T follicular helper cell (primary cell): ENCODE results near the gene PNMA3.
A peak's percentile ranks its signal among the peaks of the same experiment; 100 is the strongest.
"Not testable (repeated sequence)": the region's sequence is repeated elsewhere in the genome, so short reads cannot be mapped to it uniquely, and the experiment has no call there.

Source experiments
- DNase-seq: peaks from one replicate; pipeline ENCODE4 v3.0.0-alpha.2; 2020; ENCODE audit warnings: low read depth
- total RNA-seq, 2 experiments: gene quantifications; one replicate each; lab custom pipeline; 2026; lab: John Stamatoyannopoulos, UW

PNMA3 gene
- total RNA-seq, result 3.2 to 11.1 reads per million in 2 experiments

- DNase-seq, result no peak
Observed at GRCh38 chrX:153055871-153056749, at the start of gene PNMA3. Gene PNMA3, plus strand, starts transcription at chrX:153056470. Its CDS starts 586 bp downstream, at chrX:153057056.

- not testable (repeated sequence) for DNase-seq
Observed at GRCh38 chrX:153017174-153017573, 39.1 kb upstream of the PNMA3 start.

- no peak for DNase-seq
Observed at GRCh38 chrX:153019166-153019565, 37.1 kb upstream of the PNMA3 start.

GRCh38 chrX:153026501-153026900, 29.8 kb upstream of the PNMA3 start:
- DNase-seq, result not testable (repeated sequence)

- peak; percentile 19 for DNase-seq
Observed at GRCh38 chrX:153028487-153028886, 27.8 kb upstream of the PNMA3 start.

GRCh38 chrX:153029162-153029561, 27.1 kb upstream of the PNMA3 start:
- no peak for DNase-seq

GRCh38 chrX:153029875-153030274, 26.4 kb upstream of the PNMA3 start:
- DNase-seq, result no peak

- DNase-seq, result no peak
Observed at GRCh38 chrX:153030801-153031200, 25.5 kb upstream of the PNMA3 start.

- peak; percentile 35 for DNase-seq
Observed at GRCh38 chrX:153032397-153033118, 23.7 kb upstream of the PNMA3 start.

GRCh38 chrX:153049093-153049492, 7.2 kb upstream of the PNMA3 start:
- DNase-seq, result no peak

- no peak for DNase-seq
Observed at GRCh38 chrX:153052534-153052933, 3.7 kb upstream of the PNMA3 start.

GRCh38 chrX:153057281-153057680, 1.0 kb downstream of the PNMA3 start:
- DNase-seq, result no peak

GRCh38 chrX:153059191-153060094, 3.2 kb downstream of the PNMA3 start:
- no peak for DNase-seq

GRCh38 chrX:153060095-153060445, 3.8 kb downstream of the PNMA3 start:
- no peak for DNase-seq

- no peak for DNase-seq
Observed at GRCh38 chrX:153061732-153062131, 5.5 kb downstream of the PNMA3 start.

- DNase-seq, result no peak
Observed at GRCh38 chrX:153063315-153063714, 7.0 kb downstream of the PNMA3 start.

- DNase-seq, result no peak
Observed at GRCh38 chrX:153064061-153064460, 7.8 kb downstream of the PNMA3 start.

- DNase-seq, result no peak
Observed at GRCh38 chrX:153065389-153065788, 9.1 kb downstream of the PNMA3 start.

GRCh38 chrX:153066402-153066801, 10.1 kb downstream of the PNMA3 start:
- DNase-seq, result not testable (repeated sequence)

GRCh38 chrX:153071909-153072583, 15.8 kb downstream of the PNMA3 start, which contains the start of gene PNMA6A:
Gene PNMA6A, plus strand, starts transcription at chrX:153072454. Its CDS starts 609 bp downstream, at chrX:153073063.
- DNase-seq, result not testable (repeated sequence)

GRCh38 chrX:153073331-153073730, 17.1 kb downstream of the PNMA3 start:
- not testable (repeated sequence) for DNase-seq
